Adrenal gland (tissue), 12 donors: ENCODE results near the gene GNAT2. TPM values are rescaled to one million over a fixed set of nuclear protein-coding genes. Genes with fewer than 3 reads are reported as not detected.

Experiments used
- DNase-seq, 7 donors: peaks; one replicate each; pipeline ENCODE4 v3.0.0-alpha.2; 2019 to 2020
- H3K27ac ChIP-seq, 5 donors: fragments of 200-600 bp; sonication (generic) in 4 of 5; 1 replicate in 3 of 5; 2 replicates in 2 of 5; pipeline versions ENCODE4 v1.5.1 to v1.8.0; 2016 to 2020; ENCODE audit warnings: mild to moderate bottlenecking in 1 of 5
- H3K27me3 ChIP-seq: fragments of 200-600 bp; 2 replicates; pipeline ENCODE4 v1.8.0; 2021
- H3K36me3 ChIP-seq, 2 donors: fragments of 200-600 bp; replicated peaks in 1 of 2; 1 replicate in 1 of 2; 2 replicates in 1 of 2; pipeline versions ENCODE4 v1.5.1 to v1.8.0; 2018 to 2022
- H3K4me1 ChIP-seq, 2 donors: fragments of 200-600 bp; replicated peaks in 1 of 2; 1 replicate in 1 of 2; 2 replicates in 1 of 2; pipeline versions ENCODE4 v1.5.1 to v1.8.0; 2018 to 2021
- H3K4me3 ChIP-seq, 4 donors: fragments of 200-600 bp; sonication (generic) in 3 of 4; one replicate each; pipeline ENCODE4 v1.5.1; 2016 to 2018
- H3K9me3 ChIP-seq, 3 donors: fragments of 200-600 bp; sonication (generic) in 1 of 3; replicated peaks in 1 of 3; 1 replicate in 2 of 3; 2 replicates in 1 of 3; pipeline versions ENCODE4 v1.5.1 to v1.8.0; 2016 to 2021
- POLR2A ChIP-seq, 2 donors: fragments of 450-650 bp; IDR thresholded peaks; one replicate each; pipeline ENCODE4 v1.6.1; 2017; ENCODE audit warnings: antibody characterized with exemption in 2 of 2, mild to moderate bottlenecking in 2 of 2, moderate library complexity in 1 of 2
- WGBS, 4 donors: extraction: QIAGEN DNeasy Blood & Tissue Kit in 2 of 4; methylation state at CpG; one replicate each; pipeline versions ENCODE4 v1.1.5 to v1.1.7; 2013 to 2017; 5-methylcytosine and 5-hydroxymethylcytosine counted together
- intact Hi-C, 2 donors: fragments of 100-400 bp; cut with DNase I; formaldehyde crosslinking; loops; one replicate each; pipeline versions ENCODE4 v1.14.1 to v1.15.0; 2022 to 2023
- polyA plus RNA-seq, 3 donors: library from polyadenylated mRNA; stranded (reverse); fragments of 200-250 nt in 2 of 3; fragments of 350-450 nt in 1 of 3; fragmentation: Illumina TruSeq in 1 of 3; extraction: RNeasy Lipid Tissue Mini Kit (QIAGEN cat#74804) in 1 of 3; gene quantifications; one replicate each; pipeline ENCODE4 v1.2.3, GENCODE V29; 2013 to 2014
- total RNA-seq, 9 donors: library from RNA; depleted of rRNA in 4 of 9; stranded (reverse); fragments of >200 nt in 4 of 9; fragments of 120-200 nt in 1 of 9; fragmentation: NEBNext Ultra II Directional in 1 of 9; extraction: Animal tissue kit (Norgen Biotek cat#: 25700) in 1 of 9; gene quantifications; one replicate each; pipeline versions ENCODE4 v1.1.0 to v1.2.4, GENCODE V29; 2013 to 2023
- TF ChIP-seq, protein P1 (sequence below), 6 experiments: fragments of 450-650 bp in 4 of 6; fragments of 200-600 bp in 2 of 6; sonication (generic) in 1 of 6; IDR thresholded peaks; 1 replicate in 5 of 6; 2 replicates in 1 of 6; pipeline versions ENCODE4 v1.5.1 to v1.8.0; 2016 to 2021; ENCODE audit warnings: antibody characterized with exemption in 6 of 6, mild to moderate bottlenecking in 2 of 6, moderate library complexity in 1 of 6
- donor health status: healthy with polysubstance abuse.
- donor health status: Bipolar disorder and iron deficiency.
- donor health status: DM: yes; HTN: yes; CAD: no.
- donor health status: DM: no; HTN: no; CAD: no.
- donor health status: DM: no; HTN: no; CAD: no.
- donor health status: DM: yes; HTN: yes; CAD: no.

GNAT2 gene
- total and polyA plus RNA-seq, 12 donors = 0.22 to 0.95 (median 0.36) TPM; not detected in 7

GRCh38 chr1:109626682-109627408, 7.4 kb upstream of the GNAT2 start:
- WGBS, 4 donors = 89 to 96% (median 93%) methylated on average over 7 to 21 of the region's 21 CpGs
- no peak overlapping the region for H3K4me3 ChIP-seq
- H3K4me1 ChIP-seq = peaks cover 3 to 32% of the 10 kb centered on the region in 2 donors
- no peak for DNase-seq
- no peak overlapping the region for H3K27ac ChIP-seq
- H3K36me3 ChIP-seq = peaks cover 0 to 53% of the 10 kb centered on the region in 2 donors
- TF ChIP-seq, protein P1, sequence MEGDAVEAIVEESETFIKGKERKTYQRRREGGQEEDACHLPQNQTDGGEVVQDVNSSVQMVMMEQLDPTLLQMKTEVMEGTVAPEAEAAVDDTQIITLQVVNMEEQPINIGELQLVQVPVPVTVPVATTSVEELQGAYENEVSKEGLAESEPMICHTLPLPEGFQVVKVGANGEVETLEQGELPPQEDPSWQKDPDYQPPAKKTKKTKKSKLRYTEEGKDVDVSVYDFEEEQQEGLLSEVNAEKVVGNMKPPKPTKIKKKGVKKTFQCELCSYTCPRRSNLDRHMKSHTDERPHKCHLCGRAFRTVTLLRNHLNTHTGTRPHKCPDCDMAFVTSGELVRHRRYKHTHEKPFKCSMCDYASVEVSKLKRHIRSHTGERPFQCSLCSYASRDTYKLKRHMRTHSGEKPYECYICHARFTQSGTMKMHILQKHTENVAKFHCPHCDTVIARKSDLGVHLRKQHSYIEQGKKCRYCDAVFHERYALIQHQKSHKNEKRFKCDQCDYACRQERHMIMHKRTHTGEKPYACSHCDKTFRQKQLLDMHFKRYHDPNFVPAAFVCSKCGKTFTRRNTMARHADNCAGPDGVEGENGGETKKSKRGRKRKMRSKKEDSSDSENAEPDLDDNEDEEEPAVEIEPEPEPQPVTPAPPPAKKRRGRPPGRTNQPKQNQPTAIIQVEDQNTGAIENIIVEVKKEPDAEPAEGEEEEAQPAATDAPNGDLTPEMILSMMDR (IDR thresholded peaks at IDR 0.05) = no peak
- no peak for TF ChIP-seq POLR2A (IDR thresholded peaks at IDR 0.05)
- H3K9me3 ChIP-seq = no peaks in the 10 kb centered on the region
- H3K27me3 ChIP-seq = no peaks in the 10 kb centered on the region
- intact Hi-C loops = loop anchor here (5.0 kb wide), 2 partner anchors 80 to 85 kb away; partner anchors contain the start of gene GNAI3 (in 1 of the 2)

DNA sequence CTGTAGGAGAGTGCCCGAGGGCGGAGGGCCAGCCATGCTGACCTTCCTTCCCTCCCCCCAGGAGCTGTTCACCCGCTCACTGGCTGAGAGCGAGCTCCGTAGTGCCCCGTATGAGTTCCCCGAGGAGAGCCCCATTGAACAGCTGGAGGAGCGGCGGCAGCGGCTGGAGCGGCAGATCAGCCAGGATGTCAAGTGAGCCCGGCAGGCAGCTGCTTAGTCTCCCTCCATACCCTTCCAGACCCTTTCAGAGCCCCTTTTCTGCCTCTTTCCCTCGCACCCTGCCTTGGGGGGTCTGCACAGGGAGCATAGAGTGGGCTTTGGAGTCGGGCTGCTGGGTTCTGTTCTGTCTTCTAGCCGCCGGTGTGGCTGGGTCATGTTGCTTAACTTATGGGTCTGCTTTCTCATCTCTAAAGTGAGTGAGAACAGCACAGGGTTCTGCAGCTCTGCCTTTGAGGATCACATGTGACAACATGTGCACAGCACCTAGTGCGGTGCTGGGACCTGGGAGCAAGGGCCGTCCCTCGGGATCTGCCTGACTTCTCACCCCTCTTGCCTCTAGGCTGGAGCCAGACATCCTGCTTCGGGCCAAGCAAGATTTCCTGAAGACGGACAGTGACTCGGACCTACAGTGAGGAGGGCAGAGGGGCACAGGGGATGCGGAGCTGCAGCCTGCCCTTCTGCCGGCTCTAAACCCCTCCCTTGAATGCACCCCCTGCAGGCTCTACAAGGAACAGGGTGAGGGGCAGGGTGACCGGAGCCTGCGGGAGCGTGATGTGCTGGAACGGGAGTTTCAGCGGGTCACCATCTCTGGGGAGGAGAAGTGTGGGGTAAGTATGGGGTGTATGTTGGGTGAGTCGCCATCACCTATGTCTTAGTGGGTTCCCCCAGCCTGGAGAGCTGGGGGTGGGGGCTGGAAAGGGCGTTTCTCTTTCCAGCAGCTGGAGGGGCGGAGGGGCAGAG, 6.5 kb upstream of the GNAT2 start:
- intact Hi-C loops = loop anchor here (5.0 kb wide), 2 partner anchors 79 to 84 kb away; partner anchors contain the start of gene GNAI3 (in 1 of the 2)

DNA sequence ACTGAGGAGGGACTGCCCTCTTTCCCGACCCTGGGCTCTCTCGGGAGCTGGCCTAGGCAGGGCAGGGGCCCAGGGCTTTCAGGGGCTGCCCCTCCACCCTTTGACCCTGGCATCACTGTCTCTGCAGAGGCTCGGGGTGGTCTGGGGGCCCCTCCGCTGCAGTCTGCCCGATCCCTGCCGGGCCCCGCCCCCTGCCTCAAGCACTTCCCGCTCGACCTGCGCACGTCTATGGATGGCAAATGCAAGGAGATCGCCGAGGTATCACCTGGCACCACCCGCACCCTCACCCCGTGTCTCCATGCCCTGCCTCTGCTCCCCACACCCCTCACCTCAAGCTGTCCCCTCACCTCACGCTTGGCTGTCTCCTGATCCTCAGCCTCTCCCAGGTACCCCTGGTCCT, 5.8 kb upstream of the GNAT2 start:
- no peaks in the 10 kb centered on the region for H3K9me3 ChIP-seq
- peak in 1 of 7 donors; percentile 20 for DNase-seq
- intact Hi-C loops = loop anchor here (5.0 kb wide), 2 partner anchors 78 to 83 kb away; partner anchors contain the start of gene GNAI3 (in 1 of the 2)
- no peak for TF ChIP-seq POLR2A (IDR thresholded peaks at IDR 0.05)
- TF ChIP-seq, protein P1 (IDR thresholded peaks at IDR 0.05) = no peak
- H3K27me3 ChIP-seq = no peaks in the 10 kb centered on the region
- H3K4me1 ChIP-seq = peaks cover 12 to 42% of the 10 kb centered on the region in 2 donors
- WGBS, 4 donors = 82 to 86% (median 83%) methylated on average over 9 to 16 of the region's 16 CpGs
- H3K27ac ChIP-seq = peak overlapping the region in 2 of 5 donors; percentile 41 to 59
- peaks cover 0 to 43% of the 10 kb centered on the region in 2 donors for H3K36me3 ChIP-seq
- H3K4me3 ChIP-seq = no peak overlapping the region

More for the DNA sequence above, 6.5 kb upstream of the GNAT2 start:
- H3K9me3 ChIP-seq = no peaks in the 10 kb centered on the region
- WGBS, 4 donors = 76 to 81% (median 79%) methylated on average over 26 to 32 of the region's 32 CpGs
- peaks cover 0 to 47% of the 10 kb centered on the region in 2 donors for H3K36me3 ChIP-seq
- no peaks in the 10 kb centered on the region for H3K27me3 ChIP-seq
- peaks cover 12 to 42% of the 10 kb centered on the region in 2 donors for H3K4me1 ChIP-seq
- peak overlapping the region in 2 of 5 donors; percentile 41 to 59 for H3K27ac ChIP-seq
- H3K4me3 ChIP-seq = no peak overlapping the region
- DNase-seq = peak in 3 of 7 donors; percentile 8 to 62 (median 21)
- no peak for TF ChIP-seq POLR2A (IDR thresholded peaks at IDR 0.05)
- TF ChIP-seq, protein P1 (IDR thresholded peaks at IDR 0.05) = no peak
